Stomach (tissue), 4 donors: ENCODE data around the gene DENND4B.

Experiments used
- CTCF ChIP-seq, 7 experiments: fragments of 450-650 bp in 4 of 7; fragments of 200-600 bp in 3 of 7; sonication (generic) in 3 of 7; IDR thresholded peaks; one replicate each; pipeline ENCODE4 v1.5.1; 2016 to 2019; ENCODE audit warnings: antibody characterized with exemption in 7 of 7, control low read depth in 2 of 7, mild to moderate bottlenecking in 1 of 7
- EP300 ChIP-seq: sonication (generic); formaldehyde crosslinking; IDR thresholded peaks from one replicate; pipeline ENCODE4 v1.6.1; 2017; ENCODE audit warnings: antibody characterized with exemption
- POLR2A ChIP-seq, 4 donors: fragments of 450-650 bp; IDR thresholded peaks; one replicate each; pipeline ENCODE4 v1.6.1; 2016; ENCODE audit warnings: antibody characterized with exemption in 4 of 4, control low read depth in 2 of 4, mild to moderate bottlenecking in 1 of 4, moderate library complexity in 1 of 4
- POLR2AphosphoS5 ChIP-seq, 3 donors: sonication (generic); formaldehyde crosslinking; IDR thresholded peaks; one replicate each; pipeline ENCODE4 v1.6.1; 2016; ENCODE audit warnings: antibody characterized with exemption in 3 of 3

- TF ChIP-seq CTCF (IDR thresholded peaks at IDR 0.05) (no peak), POLR2AphosphoS5 (IDR thresholded peaks at IDR 0.05) (no peak), POLR2A (IDR thresholded peaks at IDR 0.05) (no peak), EP300 (no peak)
Measured at GRCh38 chr1:153961421-153961820, 14.9 kb upstream of the DENND4B start.
